GM19240 (cell line): ENCODE data around the gene TCF12.
"Not testable (repeated sequence)": the region's sequence is repeated elsewhere in the genome, so short reads cannot be mapped to it uniquely, and the experiment has no call there.

Experiments used
- DNase-seq: peaks from one replicate; pipeline ENCODE4 v3.0.0; 2011; ENCODE audit warnings: low spot score; ENCODE audit not compliant: insufficient read length

The TCF12 gene

DNA sequence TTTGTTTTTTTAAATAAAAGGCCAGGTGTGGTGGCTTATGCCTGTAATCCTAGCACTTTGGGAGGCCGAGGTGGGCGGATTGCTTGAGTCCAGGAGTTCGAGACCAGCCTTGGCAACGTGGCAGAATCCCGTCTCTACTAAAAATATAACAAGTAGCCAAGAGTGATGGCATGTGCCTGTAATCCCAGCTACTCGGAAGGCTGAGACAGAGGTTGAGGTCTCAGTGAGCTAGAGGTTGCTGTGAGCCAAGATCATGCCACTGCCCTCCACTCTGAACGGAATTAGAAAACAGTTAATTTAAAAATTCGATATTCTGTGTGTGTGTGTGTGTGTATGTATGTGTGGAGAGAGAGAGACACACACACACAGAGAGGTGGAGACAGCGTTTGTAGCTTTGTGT lies 58.8 kb downstream of the TCF12 start:
- DNase-seq: no peak

DNA sequence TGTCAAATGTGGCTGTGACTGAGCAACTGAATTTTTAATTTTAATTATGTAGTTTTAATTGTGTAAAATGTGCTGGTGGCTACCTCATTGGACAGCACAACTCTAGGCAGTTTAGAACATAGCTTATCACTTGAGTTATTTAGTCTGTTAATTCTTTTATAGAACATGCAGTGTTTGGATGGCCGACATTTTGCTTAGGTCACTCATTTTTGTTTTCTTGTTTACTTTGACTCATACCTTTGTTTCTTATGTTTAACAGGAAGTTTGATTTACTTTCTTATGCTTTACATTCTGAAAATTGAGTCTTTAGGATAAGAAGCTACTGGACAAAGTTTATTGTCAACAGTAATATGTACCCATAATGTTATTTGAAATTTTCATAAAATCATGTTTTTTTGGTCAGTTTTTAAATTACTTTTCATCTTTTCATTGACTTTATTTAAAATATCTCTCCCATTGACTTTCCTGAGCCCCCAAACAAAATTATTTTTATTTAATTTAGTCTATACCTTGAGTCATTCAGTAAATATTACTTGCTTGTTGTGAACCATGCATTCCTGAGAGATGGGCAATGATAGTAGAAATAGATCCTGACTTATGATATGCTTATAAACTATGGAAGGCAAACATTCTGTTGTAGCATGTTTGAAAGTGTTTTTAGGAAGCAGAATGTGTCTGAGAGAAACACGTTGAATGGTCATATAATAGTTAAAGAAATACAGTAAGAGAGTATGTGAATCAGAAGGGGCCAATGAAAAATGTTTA lies 60.6 kb downstream of the TCF12 start:
- DNase-seq: no peak

GRCh38 chr15:56980473-56980872 lies 62.0 kb downstream of the TCF12 start:
- DNase-seq: no peak

- no peak for DNase-seq
Observed at GRCh38 chr15:56981160-56981559, 62.7 kb downstream of the TCF12 start.

GRCh38 chr15:56982987-56983386 lies 64.5 kb downstream of the TCF12 start:
- DNase-seq: no peak

- DNase-seq: no peak
Observed at GRCh38 chr15:56984681-56985481, 66.4 kb downstream of the TCF12 start.

GRCh38 chr15:56985856-56986255 lies 67.4 kb downstream of the TCF12 start:
- DNase-seq: no peak

- DNase-seq: no peak
Observed at GRCh38 chr15:56987286-56987685, 68.8 kb downstream of the TCF12 start.

GRCh38 chr15:56988219-56988618 lies 69.8 kb downstream of the TCF12 start:
- no peak for DNase-seq

GRCh38 chr15:56989411-56989924 lies 71.0 kb downstream of the TCF12 start:
- no peak for DNase-seq

DNA sequence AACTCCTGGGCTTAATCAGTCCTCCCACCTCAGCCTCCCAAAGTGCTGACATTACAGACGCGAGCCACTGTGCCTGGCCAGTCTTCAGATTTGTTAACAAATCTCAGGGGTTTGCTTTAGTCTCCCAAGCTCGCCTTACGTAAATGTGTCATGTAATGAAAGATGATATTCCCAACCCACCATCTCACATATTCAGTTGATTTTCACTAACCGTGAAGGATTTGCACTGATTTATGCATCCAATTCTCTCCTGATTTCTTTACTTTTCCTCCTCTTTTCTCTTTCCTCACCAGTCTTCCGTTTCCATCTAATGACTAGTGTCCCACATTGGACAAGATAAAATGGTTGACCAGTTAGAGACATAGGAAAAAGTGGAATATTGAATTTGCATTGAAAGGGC lies 72.6 kb downstream of the TCF12 start:
- DNase-seq: no peak

GRCh38 chr15:56992725-56993124 lies 74.3 kb downstream of the TCF12 start:
- DNase-seq: no peak

DNA sequence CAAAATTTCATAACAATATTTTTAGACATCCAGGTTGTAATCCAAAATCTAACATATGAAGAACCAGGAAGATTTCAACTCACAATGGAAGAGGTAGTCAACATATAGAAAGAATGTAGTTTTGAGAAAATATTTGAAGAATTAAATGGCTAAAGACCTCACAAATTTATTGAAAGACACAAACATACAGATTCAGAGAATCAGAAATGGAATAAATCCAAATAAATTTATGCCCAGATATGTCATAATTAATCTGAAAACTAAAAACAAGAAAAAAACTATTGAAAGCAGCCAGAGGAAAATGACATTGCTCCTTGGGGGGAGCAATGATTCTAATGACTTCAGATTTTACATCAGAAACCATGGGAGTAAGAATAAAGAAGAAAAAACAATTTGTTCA lies 75.8 kb downstream of the TCF12 start:
- DNase-seq: no peak

- DNase-seq: no peak
Observed at GRCh38 chr15:56996093-56996492, 77.6 kb downstream of the TCF12 start.

- DNase-seq: no peak
Observed at GRCh38 chr15:56996746-56997470, 78.5 kb downstream of the TCF12 start.

DNA sequence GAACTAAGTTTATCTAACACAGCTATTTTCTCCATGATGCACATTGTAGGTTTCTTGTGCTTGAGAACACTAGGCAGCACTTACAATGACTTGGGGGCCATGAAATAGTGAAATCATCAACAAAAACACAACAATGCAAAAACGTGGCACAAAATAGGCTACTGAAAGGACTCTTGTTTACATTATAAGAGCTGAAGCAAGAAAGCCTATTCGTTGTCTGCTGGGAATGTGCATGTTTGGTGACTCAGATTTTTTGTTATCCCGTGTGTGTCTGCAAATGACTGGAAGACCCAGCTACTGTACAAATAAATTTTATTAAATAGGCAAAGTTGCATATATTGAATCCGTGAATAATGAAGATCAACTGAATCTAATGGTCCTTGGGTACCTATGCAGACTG lies 85.0 kb downstream of the TCF12 start:
- no peak for DNase-seq

GRCh38 chr15:57005244-57005643 lies 86.8 kb downstream of the TCF12 start:
- DNase-seq: no peak

DNA sequence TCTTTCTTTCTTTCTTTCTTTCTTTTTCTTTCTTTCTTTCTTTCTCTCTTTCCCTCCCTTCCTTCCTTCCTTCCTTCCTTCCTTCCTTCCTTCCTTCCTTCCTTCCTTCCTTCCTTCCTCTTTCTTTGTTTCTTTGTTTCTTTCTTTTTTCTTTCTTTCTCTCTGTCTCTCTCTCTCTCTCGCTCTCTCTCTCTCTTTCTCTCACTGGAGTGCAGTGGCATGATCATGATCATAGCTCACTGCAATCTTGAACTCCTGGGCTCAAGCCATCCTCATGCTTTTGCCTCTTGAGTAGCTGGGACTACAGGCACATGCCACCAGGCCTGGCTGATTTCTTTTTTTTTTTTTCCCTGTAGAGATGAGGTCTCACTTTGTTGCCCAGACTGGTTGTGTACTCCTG lies 89.4 kb downstream of the TCF12 start:
- not testable (repeated sequence) for DNase-seq

- DNase-seq: no peak
Observed at GRCh38 chr15:57010724-57011123, 92.3 kb downstream of the TCF12 start.

DNA sequence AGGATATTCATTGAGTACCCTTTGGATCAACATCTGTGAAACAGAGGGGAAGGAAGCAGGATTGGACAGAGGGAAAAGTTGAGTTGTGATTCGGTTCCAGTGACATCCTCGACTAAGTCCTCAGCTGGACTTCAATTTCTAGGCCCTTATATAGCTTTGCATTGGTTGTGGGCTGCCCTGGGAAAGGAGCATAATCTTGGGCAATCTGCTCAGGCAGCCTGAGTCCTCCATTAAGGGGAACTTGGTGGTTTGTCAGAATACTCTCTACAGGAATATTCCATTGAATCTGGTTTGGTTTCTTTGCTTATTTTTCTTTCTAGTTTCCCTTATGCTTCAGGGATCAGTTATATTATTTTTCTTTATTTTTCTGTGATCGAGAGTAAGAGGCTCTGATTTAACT lies 94.1 kb downstream of the TCF12 start:
- no peak for DNase-seq

DNA sequence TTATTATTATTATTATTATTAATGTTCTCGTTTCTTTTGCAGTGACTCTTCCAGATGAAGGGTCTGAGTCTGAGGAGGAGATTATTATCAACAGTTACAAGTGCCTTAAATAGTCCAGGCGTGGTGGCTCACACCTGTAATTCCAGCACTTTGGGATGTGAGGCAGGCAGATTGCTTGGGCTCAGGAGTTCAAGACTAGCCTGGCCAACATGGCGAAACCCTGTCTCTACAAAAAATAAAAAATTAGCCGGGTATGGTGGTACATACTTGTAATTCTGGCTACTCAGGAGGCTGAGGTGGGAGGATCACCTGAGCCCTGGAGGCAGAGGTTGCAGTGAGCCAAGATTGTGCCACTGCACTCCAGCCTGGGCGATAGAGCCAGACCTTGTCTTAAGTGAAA lies 96.5 kb downstream of the TCF12 start:
- not testable (repeated sequence) for DNase-seq

DNA sequence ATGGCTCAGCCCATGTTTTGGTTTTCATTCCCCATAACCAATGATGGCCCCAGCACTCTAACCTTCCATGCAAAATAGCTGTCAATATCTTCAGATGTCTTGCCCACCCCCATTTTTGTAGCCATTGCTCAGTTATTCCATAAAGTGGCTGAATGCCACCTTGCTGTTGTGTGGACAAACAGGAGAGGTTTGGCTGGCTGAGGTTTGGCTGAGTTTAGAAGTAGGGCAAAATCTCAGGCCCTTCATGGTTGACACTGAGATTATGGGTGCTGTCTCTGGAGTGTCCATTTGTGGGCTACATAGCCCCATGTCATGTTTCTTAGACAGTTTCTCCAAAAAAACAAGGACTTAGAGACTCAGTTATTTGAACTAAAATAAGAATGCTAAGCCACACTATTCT lies 96.9 kb downstream of the TCF12 start:
- no peak for DNase-seq
